T47D (cell line): Measurements from ENCODE around the gene FAM120B.
"Not testable (repeated sequence)": the region's sequence is repeated elsewhere in the genome, so short reads cannot be mapped to it uniquely, and the experiment has no call there.

Source experiments
- DNase-seq, 2 experiments: peaks; one replicate each; pipeline versions ENCODE4 v3.0.0 to v3.0.0-alpha.2; 2011 to 2012; ENCODE audit warnings: low read depth in 1 of 2, low spot score in 1 of 2
- JUND ChIP-seq: IDR thresholded peaks from 2 replicates; pipeline ENCODE4 v1.6.1; 2012; ENCODE audit warnings: low read depth
- in situ Hi-C: cut with HindIII; loops from 2 replicates; pipeline ENCODE4 v1.10.0; 2016; ENCODE audit warnings: low sequenced_read_pairs, low pct_unique_long_range_greater_than_20kb

The FAM120B gene

GRCh38 chr6:170305805-170306323 lies 694 bp upstream of the FAM120B start:
- no peak for TF ChIP-seq JUND
- DNase-seq: no peak
- in situ Hi-C loops: no loop called here

GRCh38 chr6:170307080-170307545 lies 555 bp downstream of the FAM120B start:
- DNase-seq: no peak
- in situ Hi-C loops: no loop called here

DNA sequence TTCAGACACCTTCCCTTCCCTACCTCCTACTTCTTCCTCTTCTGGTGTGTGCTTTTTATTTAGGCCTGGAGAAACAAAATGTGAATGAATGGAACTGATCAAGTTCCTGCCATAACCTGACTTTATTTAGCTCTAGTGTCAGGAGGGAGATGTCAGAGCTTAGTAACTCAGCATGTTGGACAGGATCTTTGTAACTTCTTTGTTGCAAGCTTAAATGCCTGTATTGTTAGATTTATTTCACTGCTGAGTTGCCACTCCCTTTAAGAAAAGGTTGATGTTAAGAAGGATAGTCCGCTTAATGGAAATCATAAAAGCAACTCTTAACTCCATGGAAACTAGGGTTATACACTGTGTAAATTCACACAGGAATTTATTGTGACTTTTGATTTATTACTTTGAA lies 2.2 kb downstream of the FAM120B start:
- DNase-seq: no peak
- in situ Hi-C loops: no loop called here
- no peak for TF ChIP-seq JUND

More at GRCh38 chr6:170307080-170307545, 555 bp downstream of the FAM120B start:
- TF ChIP-seq JUND: no peak

- no peak for TF ChIP-seq JUND
- in situ Hi-C loops: no loop called here
- DNase-seq: no peak
Observed at GRCh38 chr6:170311696-170312095, 5.1 kb downstream of the FAM120B start.

GRCh38 chr6:170312876-170313275 lies 6.3 kb downstream of the FAM120B start:
- no peak for TF ChIP-seq JUND
- in situ Hi-C loops: no loop called here
- no peak for DNase-seq

- no peak for DNase-seq
- in situ Hi-C loops: no loop called here
- TF ChIP-seq JUND: no peak
Observed at GRCh38 chr6:170313716-170314295, 7.2 kb downstream of the FAM120B start.

GRCh38 chr6:170314983-170315382 lies 8.4 kb downstream of the FAM120B start:
- DNase-seq: no peak

GRCh38 chr6:170316071-170316470 lies 9.5 kb downstream of the FAM120B start:
- no peak for DNase-seq
- in situ Hi-C loops: no loop called here
- no peak for TF ChIP-seq JUND

More at GRCh38 chr6:170314983-170315382, 8.4 kb downstream of the FAM120B start:
- no peak for TF ChIP-seq JUND
- in situ Hi-C loops: no loop called here

- TF ChIP-seq JUND: no peak
- in situ Hi-C loops: no loop called here
- no peak for DNase-seq
Observed at GRCh38 chr6:170317076-170317475, 10.5 kb downstream of the FAM120B start.

DNA sequence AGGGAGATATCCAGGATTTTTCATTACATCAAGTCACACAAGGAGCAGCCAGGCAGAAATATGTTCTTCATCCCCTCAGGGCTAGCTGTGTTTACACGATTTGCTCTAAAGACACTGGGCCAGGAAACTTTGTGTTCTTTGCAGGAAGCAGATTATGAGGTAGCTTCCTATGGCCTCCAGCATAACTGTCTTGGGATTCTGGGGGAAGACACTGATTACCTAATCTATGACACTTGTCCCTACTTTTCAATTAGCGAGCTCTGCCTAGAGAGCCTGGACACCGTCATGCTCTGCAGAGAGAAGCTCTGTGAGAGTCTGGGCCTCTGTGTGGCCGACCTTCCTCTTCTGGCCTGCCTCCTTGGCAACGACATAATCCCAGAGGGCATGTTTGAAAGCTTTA lies 11.2 kb downstream of the FAM120B start:
- DNase-seq: peak in 1 of 2 experiments; percentile 16
- no peak for TF ChIP-seq JUND
- in situ Hi-C loops: no loop called here

GRCh38 chr6:170329321-170329720 lies 22.8 kb downstream of the FAM120B start:
- DNase-seq: no peak
- no peak for TF ChIP-seq JUND
- in situ Hi-C loops: no loop called here

DNA sequence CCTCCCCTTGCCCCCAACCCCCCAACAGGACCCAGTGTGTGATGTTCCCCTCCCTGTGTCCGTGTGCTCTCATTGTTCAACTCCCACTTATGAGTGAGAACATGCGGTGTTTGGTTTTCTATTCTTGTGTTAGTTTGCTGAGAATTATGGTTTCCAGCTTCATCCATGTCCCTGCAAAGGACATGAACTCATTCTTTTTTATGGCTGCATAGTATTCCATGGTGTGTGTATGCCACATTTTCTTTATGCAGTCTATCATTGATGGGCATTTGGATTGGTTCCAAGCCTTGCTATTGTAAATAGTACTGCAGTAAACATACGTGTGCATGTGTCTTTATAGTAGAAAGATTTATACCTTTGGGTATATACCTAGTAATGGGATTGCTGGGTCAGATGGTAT lies 28.6 kb downstream of the FAM120B start:
- in situ Hi-C loops, DNase-seq: not testable (repeated sequence)

DNA sequence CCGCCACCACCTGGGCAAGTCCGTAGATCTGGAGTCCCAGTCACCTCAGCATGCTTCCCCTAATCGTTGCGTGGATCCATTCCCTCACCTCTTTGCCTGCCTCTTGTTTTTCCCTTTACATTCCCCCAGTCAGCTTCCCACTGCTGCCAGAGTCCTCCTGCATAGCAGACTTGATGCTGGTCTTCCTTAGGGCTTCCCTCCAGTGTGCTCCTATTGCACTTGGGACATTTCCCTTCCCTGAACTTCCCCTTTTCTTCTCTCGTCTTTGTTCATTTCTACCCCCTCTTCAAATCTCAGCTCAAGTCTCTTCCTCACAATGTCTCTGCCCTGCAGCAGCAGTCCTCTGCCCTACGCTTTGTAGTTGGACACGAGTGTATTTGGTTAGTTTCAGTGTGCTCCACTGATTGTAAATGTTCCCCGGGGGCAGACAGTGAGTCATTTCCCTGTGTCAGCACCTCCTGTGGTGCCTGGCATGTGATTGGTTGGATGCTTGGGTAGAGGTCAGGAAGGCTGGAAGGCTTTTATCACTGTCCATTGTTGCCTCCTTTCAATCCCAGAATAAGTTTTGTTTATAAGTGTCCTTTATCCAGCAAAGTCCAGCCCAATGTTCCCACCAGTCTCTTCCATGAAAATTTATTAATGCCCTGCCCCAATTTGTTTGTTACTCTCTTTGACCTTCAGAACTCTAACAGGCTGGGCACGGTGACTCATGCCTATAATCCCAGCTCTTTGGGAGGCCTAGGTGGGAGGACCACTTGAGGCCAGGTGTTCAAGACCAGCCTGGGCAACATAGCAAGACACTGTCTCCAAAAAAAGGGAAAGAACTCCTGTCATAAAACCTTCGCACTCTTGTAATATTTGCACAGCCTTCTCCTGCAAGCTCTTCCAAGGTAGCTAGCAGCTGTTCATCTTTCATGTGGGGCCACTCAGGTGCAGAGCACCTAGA lies 38.3 kb downstream of the FAM120B start:
- in situ Hi-C loops: no loop called here
- no peak for DNase-seq
- no peak for TF ChIP-seq JUND
